ENCODE data around the gene MPPED1. TPM values are rescaled to one million over a fixed set of nuclear protein-coding genes. Genes with fewer than 3 reads are reported as not detected.

Gene MPPED1
- total and polyA plus RNA-seq, 2 of the 13 experiments (the other 11 are each of a cell fraction or from before 2014, with no cell fraction given), result 0.77 TPM; not detected in 1

- no CpG with 5 or more reads among the region's 22 CpGs for WGBS (ENCODE audit: low lambda C conversion rate)
- ChIA-PET CTCF (ENCODE audit: low intra/inter-chr PET ratio, low total read pairs) (no interaction called here), POLR2A (no interaction called here)
- peaks cover 4 to 55% of the 10 kb centered on the region in 2 experiments; a peak in 4 of 5 replicates for H3K27me3 ChIP-seq (ENCODE audit: control insufficient read depth in 1 of 2, insufficient read depth in 2 of 2, low read length in 2 of 2)
- no peak overlapping the region for H2AFZ ChIP-seq (ENCODE audit: low read length)
- ATAC-seq, result no peak
- H3K9me3 ChIP-seq (ENCODE audit: low read length), result no peaks in the 10 kb centered on the region
- no peaks in the 10 kb centered on the region for H3K79me2 ChIP-seq (ENCODE audit: insufficient read depth, low read length)
- in situ Hi-C loops (cut with HindIII; ENCODE audit: extremely low pct_ligation_motif_present, low pct_unique_long_range_greater_than_20kb), result no loop called here
- BruUV-seq (replicated peaks), result no TSS peak
- no peak overlapping the region for H3K4me3 ChIP-seq (replicated peaks in 1 of 3; ENCODE audit: insufficient read depth in 1 of 3, low read depth in 2 of 3, low read length in 3 of 3)
- no peak overlapping the region for H3K27ac ChIP-seq (ENCODE audit: extremely low read length, insufficient read depth, low read length)
- intact Hi-C loops (cut with micrococcal nuclease; ENCODE audit: unreplicated experiment), result no loop called here
- no peak for DNase-seq (ENCODE audit: low spot score)
- FAIRE-seq, result no peak
- TF ChIP-seq, protein P1, sequence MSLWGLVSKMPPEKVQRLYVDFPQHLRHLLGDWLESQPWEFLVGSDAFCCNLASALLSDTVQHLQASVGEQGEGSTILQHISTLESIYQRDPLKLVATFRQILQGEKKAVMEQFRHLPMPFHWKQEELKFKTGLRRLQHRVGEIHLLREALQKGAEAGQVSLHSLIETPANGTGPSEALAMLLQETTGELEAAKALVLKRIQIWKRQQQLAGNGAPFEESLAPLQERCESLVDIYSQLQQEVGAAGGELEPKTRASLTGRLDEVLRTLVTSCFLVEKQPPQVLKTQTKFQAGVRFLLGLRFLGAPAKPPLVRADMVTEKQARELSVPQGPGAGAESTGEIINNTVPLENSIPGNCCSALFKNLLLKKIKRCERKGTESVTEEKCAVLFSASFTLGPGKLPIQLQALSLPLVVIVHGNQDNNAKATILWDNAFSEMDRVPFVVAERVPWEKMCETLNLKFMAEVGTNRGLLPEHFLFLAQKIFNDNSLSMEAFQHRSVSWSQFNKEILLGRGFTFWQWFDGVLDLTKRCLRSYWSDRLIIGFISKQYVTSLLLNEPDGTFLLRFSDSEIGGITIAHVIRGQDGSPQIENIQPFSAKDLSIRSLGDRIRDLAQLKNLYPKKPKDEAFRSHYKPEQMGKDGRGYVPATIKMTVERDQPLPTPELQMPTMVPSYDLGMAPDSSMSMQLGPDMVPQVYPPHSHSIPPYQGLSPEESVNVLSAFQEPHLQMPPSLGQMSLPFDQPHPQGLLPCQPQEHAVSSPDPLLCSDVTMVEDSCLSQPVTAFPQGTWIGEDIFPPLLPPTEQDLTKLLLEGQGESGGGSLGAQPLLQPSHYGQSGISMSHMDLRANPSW (CRISPR knock-in tag; IDR thresholded peaks at IDR 0.05; ENCODE audit: borderline replicate concordance), result no peak
- no peak for TF ChIP-seq KDM3A (CRISPR knock-in tag; IDR thresholded peaks at IDR 0.05; ENCODE audit: low read depth)
- TF ChIP-seq, protein P2, sequence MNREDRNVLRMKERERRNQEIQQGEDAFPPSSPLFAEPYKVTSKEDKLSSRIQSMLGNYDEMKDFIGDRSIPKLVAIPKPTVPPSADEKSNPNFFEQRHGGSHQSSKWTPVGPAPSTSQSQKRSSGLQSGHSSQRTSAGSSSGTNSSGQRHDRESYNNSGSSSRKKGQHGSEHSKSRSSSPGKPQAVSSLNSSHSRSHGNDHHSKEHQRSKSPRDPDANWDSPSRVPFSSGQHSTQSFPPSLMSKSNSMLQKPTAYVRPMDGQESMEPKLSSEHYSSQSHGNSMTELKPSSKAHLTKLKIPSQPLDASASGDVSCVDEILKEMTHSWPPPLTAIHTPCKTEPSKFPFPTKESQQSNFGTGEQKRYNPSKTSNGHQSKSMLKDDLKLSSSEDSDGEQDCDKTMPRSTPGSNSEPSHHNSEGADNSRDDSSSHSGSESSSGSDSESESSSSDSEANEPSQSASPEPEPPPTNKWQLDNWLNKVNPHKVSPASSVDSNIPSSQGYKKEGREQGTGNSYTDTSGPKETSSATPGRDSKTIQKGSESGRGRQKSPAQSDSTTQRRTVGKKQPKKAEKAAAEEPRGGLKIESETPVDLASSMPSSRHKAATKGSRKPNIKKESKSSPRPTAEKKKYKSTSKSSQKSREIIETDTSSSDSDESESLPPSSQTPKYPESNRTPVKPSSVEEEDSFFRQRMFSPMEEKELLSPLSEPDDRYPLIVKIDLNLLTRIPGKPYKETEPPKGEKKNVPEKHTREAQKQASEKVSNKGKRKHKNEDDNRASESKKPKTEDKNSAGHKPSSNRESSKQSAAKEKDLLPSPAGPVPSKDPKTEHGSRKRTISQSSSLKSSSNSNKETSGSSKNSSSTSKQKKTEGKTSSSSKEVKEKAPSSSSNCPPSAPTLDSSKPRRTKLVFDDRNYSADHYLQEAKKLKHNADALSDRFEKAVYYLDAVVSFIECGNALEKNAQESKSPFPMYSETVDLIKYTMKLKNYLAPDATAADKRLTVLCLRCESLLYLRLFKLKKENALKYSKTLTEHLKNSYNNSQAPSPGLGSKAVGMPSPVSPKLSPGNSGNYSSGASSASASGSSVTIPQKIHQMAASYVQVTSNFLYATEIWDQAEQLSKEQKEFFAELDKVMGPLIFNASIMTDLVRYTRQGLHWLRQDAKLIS (CRISPR knock-in tag; IDR thresholded peaks at IDR 0.05), result no peak
- no peak for TF ChIP-seq ISX (CRISPR knock-in tag; conservative IDR thresholded peaks at IDR 0.05)
- no peaks in the 10 kb centered on the region for H4K20me1 ChIP-seq (ENCODE audit: insufficient read depth, low read length)
- H3K4me2 ChIP-seq (ENCODE audit: low read depth, low read length), result no peak overlapping the region
- no peak overlapping the region for H3K9ac ChIP-seq (ENCODE audit: insufficient read depth, low read depth, low read length)
- no peaks in the 10 kb centered on the region for H3K4me1 ChIP-seq (ENCODE audit: insufficient read depth, low read length)
- no peaks in the 10 kb centered on the region for H3K36me3 ChIP-seq (replicated peaks in 1 of 2; ENCODE audit: control insufficient read depth in 1 of 2, insufficient read depth in 2 of 2, low read length in 2 of 2)
These were observed 14.4 kb downstream of the MPPED1 start for GRCh38 chr22:43425976-43426785.
